HFF-Myc (cell line): ENCODE results near the gene MAPK14.

Experiments
- DNase-seq: peaks from one replicate; pipeline ENCODE4 v3.0.0-alpha.2; 2011; ENCODE audit warnings: low read depth; ENCODE audit errors: extremely low read depth
- H3K4me3 ChIP-seq: replicated peaks from 2 replicates; pipeline ENCODE4 v1.5.1; 2011; ENCODE audit warnings: low read depth, mild to moderate bottlenecking, control low read depth, low read length
- CTCF ChIP-seq: IDR thresholded peaks from 2 replicates; pipeline ENCODE4 v1.5.1; 2012; ENCODE audit warnings: mild to moderate bottlenecking, low read depth, low read length, control low read depth; ENCODE audit errors: missing control alignments

Gene MAPK14

GRCh38 chr6:36067374-36068011 lies 39.9 kb downstream of the MAPK14 start:
- no peak for DNase-seq
- no peak for TF ChIP-seq CTCF

GRCh38 chr6:36068012-36068392 lies 40.4 kb downstream of the MAPK14 start:
- no peak for DNase-seq
- TF ChIP-seq CTCF, result no peak
- no peak overlapping the region for H3K4me3 ChIP-seq

More at GRCh38 chr6:36067374-36068011, 39.9 kb downstream of the MAPK14 start:
- H3K4me3 ChIP-seq, result no peak overlapping the region

- TF ChIP-seq CTCF, result no peak
- no peak for DNase-seq
- no peak overlapping the region for H3K4me3 ChIP-seq
Measured at GRCh38 chr6:36068586-36068985, 41.0 kb downstream of the MAPK14 start.

- no peak overlapping the region for H3K4me3 ChIP-seq
- TF ChIP-seq CTCF, result no peak
- DNase-seq, result no peak
Measured at GRCh38 chr6:36069573-36069972, 42.0 kb downstream of the MAPK14 start.

- TF ChIP-seq CTCF, result no peak
- no peak for DNase-seq
- H3K4me3 ChIP-seq, result no peak overlapping the region
Measured at GRCh38 chr6:36070252-36070651, 42.6 kb downstream of the MAPK14 start.

- no peak overlapping the region for H3K4me3 ChIP-seq
- no peak for DNase-seq
- TF ChIP-seq CTCF, result no peak
Measured at GRCh38 chr6:36071281-36071680, 43.7 kb downstream of the MAPK14 start.

GRCh38 chr6:36071714-36072113 lies 44.1 kb downstream of the MAPK14 start:
- DNase-seq, result no peak
- no peak for TF ChIP-seq CTCF
- H3K4me3 ChIP-seq, result no peak overlapping the region
